A549 (cell line): Measurements from ENCODE around the gene CBFA2T3. TPM values are rescaled to one million over a fixed set of nuclear protein-coding genes. Genes with fewer than 3 reads are reported as not detected.

Experiments used
- ATAC-seq, 2 experiments: fragments of 200-7000 bp in 1 of 2; fragments of >200 bp in 1 of 2; cut with Nextera tagmentation in 1 of 2; cut with Tn5 transposase in 1 of 2; 3 replicates each; pipeline versions ENCODE4 v1.8.0 to v1.9.1; 2018 to 2020; ENCODE audit warnings: mild to moderate bottlenecking in 1 of 2, moderate library complexity in 1 of 2
- CTCF ChIA-PET: fragments of 300-600 bp; sonication (Branson Sonifier 250); formaldehyde crosslinking; extraction: SDS; loops from one replicate; lab custom pipeline; 2021; ENCODE audit warnings: antibody characterized with exemption, inconsistent platforms; lab: Yijun Ruan, JAX
- POLR2A ChIA-PET: fragments of 350-600 bp; formaldehyde crosslinking; extraction: SDS; loops from one replicate; lab custom pipeline; 2021; ENCODE audit warnings: antibody characterized with exemption, inconsistent platforms; lab: Yijun Ruan, JAX
- DNase-seq, 2 experiments: peaks; one replicate each; pipeline versions ENCODE4 v3.0.0 to v3.0.0-alpha.2; 2011 to 2016; ENCODE audit warnings: low read depth in 1 of 2, low spot score in 1 of 2
- FAIRE-seq: peaks from 2 replicates; lab custom pipeline; 2011; peaks lifted over from hg19 to GRCh38; lab: Jason Lieb, UNC
- H3K27ac ChIP-seq, 2 experiments: fragments of >200 bp; sonication (Bioruptor Twin); formaldehyde crosslinking; 3 replicates each; pipeline ENCODE4 v1.5.1; 2016 to 2017
- H3K4me1 ChIP-seq: fragments of >200 bp; sonication (Bioruptor Twin); formaldehyde crosslinking; 3 replicates; pipeline ENCODE4 v1.6.1; 2016
- H3K4me2 ChIP-seq: fragments of >200 bp; sonication (Bioruptor Twin); formaldehyde crosslinking; 3 replicates; pipeline ENCODE4 v1.6.1; 2016
- H3K4me3 ChIP-seq: fragments of >200 bp; sonication (Bioruptor Twin); formaldehyde crosslinking; 3 replicates; pipeline ENCODE4 v1.5.1; 2016
- H3K9me3 ChIP-seq: fragments of >200 bp; sonication (Bioruptor Twin); formaldehyde crosslinking; 3 replicates; pipeline ENCODE4 v1.6.1; 2016
- CBX8 ChIP-seq: fragments of 200-600 bp; sonication (generic); IDR thresholded peaks from 2 replicates; pipeline ENCODE4 v1.6.1; 2016
- EP300 ChIP-seq, 2 experiments: fragments of >200 bp; sonication (Bioruptor Twin); formaldehyde crosslinking; IDR thresholded peaks; 2 replicates in 1 of 2; 3 replicates in 1 of 2; pipeline ENCODE4 v1.6.1; 2016 to 2017
- ESRRA ChIP-seq: fragments of 150-350 bp; IDR thresholded peaks from 2 replicates; pipeline ENCODE4 v1.6.1; 2014; ENCODE audit warnings: mild to moderate bottlenecking, low read length, borderline replicate concordance
- FOXS1 ChIP-seq: fragments of 250-450 bp; sonication (Bioruptor Pico); IDR thresholded peaks from 2 replicates; pipeline ENCODE4 v1.5.0; 2020; ENCODE audit warnings: mild to moderate bottlenecking, moderate library complexity
- GATA3 ChIP-seq: IDR thresholded peaks from 2 replicates; pipeline ENCODE4 v1.6.1; 2012; ENCODE audit warnings: borderline replicate concordance
- HEYL ChIP-seq: fragments of 250-450 bp; sonication (Bioruptor Pico); IDR thresholded peaks from 2 replicates; pipeline ENCODE4 v1.8.0; 2021; ENCODE audit warnings: mild to moderate bottlenecking, moderate library complexity
- HOXB5 ChIP-seq: fragments of 250-450 bp; sonication (Bioruptor Pico); IDR thresholded peaks from 2 replicates; pipeline ENCODE4 v1.5.0; 2020; ENCODE audit warnings: mild to moderate bottlenecking, moderate library complexity
- JUN ChIP-seq, 2 experiments: fragments of >200 bp; sonication (Bioruptor Twin); formaldehyde crosslinking; IDR thresholded peaks; 2 replicates in 1 of 2; 3 replicates in 1 of 2; pipeline ENCODE4 v1.6.1; 2016 to 2017
- MAZ ChIP-seq: fragments of 150-350 bp; IDR thresholded peaks from 2 replicates; pipeline ENCODE4 v1.6.1; 2014; ENCODE audit warnings: antibody characterized with exemption, low read depth, low read length, borderline replicate concordance
- NFE2L2 ChIP-seq: fragments of 150-350 bp; conservative IDR thresholded peaks from 2 replicates; pipeline ENCODE4 v1.6.1; 2014; ENCODE audit warnings: low read length
- PHF8 ChIP-seq: fragments of 200-600 bp; sonication (generic); IDR thresholded peaks from 2 replicates; pipeline ENCODE4 v1.6.1; 2016; ENCODE audit warnings: low read depth, mild to moderate bottlenecking, antibody characterized with exemption, moderate library complexity, borderline replicate concordance
- RCOR1 ChIP-seq: fragments of 150-350 bp; IDR thresholded peaks from 2 replicates; pipeline ENCODE4 v1.6.1; 2014; ENCODE audit warnings: antibody characterized with exemption, low read length, low read depth
- SREBF2 ChIP-seq: fragments of 450-650 bp; IDR thresholded peaks from 2 replicates; pipeline ENCODE4 v1.6.1; 2014; ENCODE audit warnings: mild to moderate bottlenecking, moderate library complexity
- TP53 ChIP-seq: fragments of 250-450 bp; sonication (Bioruptor Pico); IDR thresholded peaks from 2 replicates; pipeline ENCODE4 v1.5.0; 2021; ENCODE audit warnings: mild to moderate bottlenecking, moderate library complexity
- ZC3H11A ChIP-seq: fragments of 450-650 bp; IDR thresholded peaks from 2 replicates; pipeline ENCODE4 v1.6.1; 2014; ENCODE audit warnings: antibody characterized with exemption, mild to moderate bottlenecking
- WGBS: methylation state at CpG from one replicate; pipeline ENCODE4 v1.1.6; 2017; ENCODE audit errors: missing lambda C conversion rate; 5-methylcytosine and 5-hydroxymethylcytosine counted together
- polyA plus RNA-seq, 4 experiments: library from polyadenylated mRNA; depleted of rRNA in 3 of 4; stranded (reverse); fragments of >200 nt; fragmentation: RNase III in 1 of 4; extraction: RNeasy Plus Mini Kit Qiagen cat#74134 plus additional on column Dnase treatment in 1 of 4; gene quantifications; 2 replicates in 3 of 4; 3 replicates in 1 of 4; pipeline ENCODE4 v1.2.3, GENCODE V29; 2011 to 2017
- TF ChIP-seq, protein P1 (sequence below): fragments of 200-600 bp; sonication (generic); IDR thresholded peaks from 2 replicates; pipeline ENCODE4 v1.6.1; 2016; ENCODE audit warnings: antibody characterized with exemption, mild to moderate bottlenecking, moderate library complexity
- TF ChIP-seq, protein P2 (sequence below): fragments of >200 bp; sonication (Bioruptor Twin); formaldehyde crosslinking; IDR thresholded peaks from 3 replicates; pipeline ENCODE4 v1.6.1; 2016
- TF ChIP-seq, protein P3 (sequence below): fragments of 150-350 bp; IDR thresholded peaks from 2 replicates; pipeline ENCODE4 v1.6.1; 2014; ENCODE audit warnings: low read depth, mild to moderate bottlenecking, low read length
- TF ChIP-seq, protein P4 (sequence below): fragments of 250-450 bp; sonication (Bioruptor Pico); IDR thresholded peaks from 2 replicates; pipeline ENCODE4 v1.5.0; 2021; ENCODE audit warnings: mild to moderate bottlenecking, moderate library complexity, borderline replicate concordance

Gene CBFA2T3
- polyA plus RNA-seq, 2 of the 4 experiments (the other 2 are of a cell fraction): 0.08 TPM; not detected in 1

DNA sequence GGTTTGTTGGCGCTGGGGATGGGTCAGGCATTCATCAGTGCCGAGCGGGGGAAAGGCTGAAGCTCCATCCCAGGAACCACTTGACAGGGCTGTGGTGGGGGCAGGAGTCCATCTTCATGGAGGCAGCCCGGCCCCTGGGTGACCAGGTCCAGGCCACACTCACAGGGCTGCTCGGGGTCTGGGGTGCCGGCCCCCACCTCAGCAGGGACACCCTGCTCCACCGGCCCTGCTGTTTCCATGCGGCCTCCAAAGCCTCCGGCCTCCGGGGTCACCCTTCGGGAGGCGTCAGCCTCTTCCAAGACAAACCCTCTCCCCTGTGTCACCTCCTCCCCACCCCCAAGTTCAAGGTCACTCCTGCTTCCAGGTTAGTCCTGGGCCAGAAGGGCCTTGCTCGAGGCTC lies 142.3 kb downstream of the CBFA2T3 start:
- no peak for DNase-seq
- no peak overlapping the region for H3K27ac ChIP-seq
- 92% methylated on average over 10 of the region's 13 CpGs for WGBS
- ChIA-PET CTCF (interaction anchor here (0.8 to 1.0 kb wide), 2 partner anchors 18 to 332 kb away, joined by 3 read pairs; no protein-coding TSS in a partner anchor), POLR2A (no interaction called here)
- no peak for FAIRE-seq
- no peak overlapping the region for H3K4me3 ChIP-seq
- no peaks in the 10 kb centered on the region for H3K9me3 ChIP-seq
- no peak overlapping the region for H3K4me2 ChIP-seq
- no peaks in the 10 kb centered on the region for H3K4me1 ChIP-seq
- no peak for TF ChIP-seq RCOR1
- no peak for TF ChIP-seq SREBF2
- no peak for TF ChIP-seq NFE2L2
- no peak for TF ChIP-seq TP53 (CRISPR knock-in tag)
- TF ChIP-seq FOXS1 (CRISPR knock-in tag): no peak
- ATAC-seq: no peak

DNA sequence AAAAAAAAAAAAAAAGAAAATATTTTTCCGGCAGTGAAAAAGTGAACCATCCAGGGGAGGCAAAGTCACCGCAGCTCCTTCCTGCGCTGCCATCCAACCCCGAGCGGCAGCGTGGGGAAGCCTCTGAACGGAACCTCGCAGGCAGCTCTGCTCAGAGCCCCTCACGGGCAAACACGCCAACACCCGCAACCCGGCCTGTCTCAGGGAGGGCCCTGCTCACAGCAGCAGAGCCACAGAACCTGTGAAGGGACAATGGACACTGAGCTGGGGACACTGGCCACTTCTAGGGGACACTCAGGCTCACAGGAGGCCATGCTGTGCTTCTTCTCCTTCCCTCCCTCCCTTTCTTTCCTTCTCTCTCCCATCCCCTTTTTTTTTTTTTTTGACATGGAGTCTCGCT lies 143.9 kb downstream of the CBFA2T3 start:
- H3K9me3 ChIP-seq: no peaks in the 10 kb centered on the region
- no peak for DNase-seq
- 96% methylated on average over 13 of the region's 13 CpGs for WGBS
- no peak overlapping the region for H3K27ac ChIP-seq
- H3K4me2 ChIP-seq: no peak overlapping the region
- ATAC-seq: no peak
- no peak for TF ChIP-seq TP53 (CRISPR knock-in tag)
- TF ChIP-seq, protein P1, sequence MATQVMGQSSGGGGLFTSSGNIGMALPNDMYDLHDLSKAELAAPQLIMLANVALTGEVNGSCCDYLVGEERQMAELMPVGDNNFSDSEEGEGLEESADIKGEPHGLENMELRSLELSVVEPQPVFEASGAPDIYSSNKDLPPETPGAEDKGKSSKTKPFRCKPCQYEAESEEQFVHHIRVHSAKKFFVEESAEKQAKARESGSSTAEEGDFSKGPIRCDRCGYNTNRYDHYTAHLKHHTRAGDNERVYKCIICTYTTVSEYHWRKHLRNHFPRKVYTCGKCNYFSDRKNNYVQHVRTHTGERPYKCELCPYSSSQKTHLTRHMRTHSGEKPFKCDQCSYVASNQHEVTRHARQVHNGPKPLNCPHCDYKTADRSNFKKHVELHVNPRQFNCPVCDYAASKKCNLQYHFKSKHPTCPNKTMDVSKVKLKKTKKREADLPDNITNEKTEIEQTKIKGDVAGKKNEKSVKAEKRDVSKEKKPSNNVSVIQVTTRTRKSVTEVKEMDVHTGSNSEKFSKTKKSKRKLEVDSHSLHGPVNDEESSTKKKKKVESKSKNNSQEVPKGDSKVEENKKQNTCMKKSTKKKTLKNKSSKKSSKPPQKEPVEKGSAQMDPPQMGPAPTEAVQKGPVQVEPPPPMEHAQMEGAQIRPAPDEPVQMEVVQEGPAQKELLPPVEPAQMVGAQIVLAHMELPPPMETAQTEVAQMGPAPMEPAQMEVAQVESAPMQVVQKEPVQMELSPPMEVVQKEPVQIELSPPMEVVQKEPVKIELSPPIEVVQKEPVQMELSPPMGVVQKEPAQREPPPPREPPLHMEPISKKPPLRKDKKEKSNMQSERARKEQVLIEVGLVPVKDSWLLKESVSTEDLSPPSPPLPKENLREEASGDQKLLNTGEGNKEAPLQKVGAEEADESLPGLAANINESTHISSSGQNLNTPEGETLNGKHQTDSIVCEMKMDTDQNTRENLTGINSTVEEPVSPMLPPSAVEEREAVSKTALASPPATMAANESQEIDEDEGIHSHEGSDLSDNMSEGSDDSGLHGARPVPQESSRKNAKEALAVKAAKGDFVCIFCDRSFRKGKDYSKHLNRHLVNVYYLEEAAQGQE: no peak
- TF ChIP-seq, protein P2, sequence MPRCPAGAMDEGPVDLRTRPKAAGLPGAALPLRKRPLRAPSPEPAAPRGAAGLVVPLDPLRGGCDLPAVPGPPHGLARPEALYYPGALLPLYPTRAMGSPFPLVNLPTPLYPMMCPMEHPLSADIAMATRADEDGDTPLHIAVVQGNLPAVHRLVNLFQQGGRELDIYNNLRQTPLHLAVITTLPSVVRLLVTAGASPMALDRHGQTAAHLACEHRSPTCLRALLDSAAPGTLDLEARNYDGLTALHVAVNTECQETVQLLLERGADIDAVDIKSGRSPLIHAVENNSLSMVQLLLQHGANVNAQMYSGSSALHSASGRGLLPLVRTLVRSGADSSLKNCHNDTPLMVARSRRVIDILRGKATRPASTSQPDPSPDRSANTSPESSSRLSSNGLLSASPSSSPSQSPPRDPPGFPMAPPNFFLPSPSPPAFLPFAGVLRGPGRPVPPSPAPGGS: no peak
- no peak for TF ChIP-seq ZC3H11A
- no peak for TF ChIP-seq PHF8
- TF ChIP-seq FOXS1 (CRISPR knock-in tag): no peak
- no peak for TF ChIP-seq HOXB5 (CRISPR knock-in tag)
- no peak for TF ChIP-seq GATA3
- no peak for TF ChIP-seq CBX8
- TF ChIP-seq RCOR1: no peak
- TF ChIP-seq EP300 (IDR thresholded peaks at IDR 0.05): no peak
- TF ChIP-seq, protein P3, sequence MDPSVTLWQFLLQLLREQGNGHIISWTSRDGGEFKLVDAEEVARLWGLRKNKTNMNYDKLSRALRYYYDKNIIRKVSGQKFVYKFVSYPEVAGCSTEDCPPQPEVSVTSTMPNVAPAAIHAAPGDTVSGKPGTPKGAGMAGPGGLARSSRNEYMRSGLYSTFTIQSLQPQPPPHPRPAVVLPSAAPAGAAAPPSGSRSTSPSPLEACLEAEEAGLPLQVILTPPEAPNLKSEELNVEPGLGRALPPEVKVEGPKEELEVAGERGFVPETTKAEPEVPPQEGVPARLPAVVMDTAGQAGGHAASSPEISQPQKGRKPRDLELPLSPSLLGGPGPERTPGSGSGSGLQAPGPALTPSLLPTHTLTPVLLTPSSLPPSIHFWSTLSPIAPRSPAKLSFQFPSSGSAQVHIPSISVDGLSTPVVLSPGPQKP: no peak
- TF ChIP-seq NFE2L2: no peak
- no peak for TF ChIP-seq JUN (IDR thresholded peaks at IDR 0.05)
- TF ChIP-seq, protein P4, sequence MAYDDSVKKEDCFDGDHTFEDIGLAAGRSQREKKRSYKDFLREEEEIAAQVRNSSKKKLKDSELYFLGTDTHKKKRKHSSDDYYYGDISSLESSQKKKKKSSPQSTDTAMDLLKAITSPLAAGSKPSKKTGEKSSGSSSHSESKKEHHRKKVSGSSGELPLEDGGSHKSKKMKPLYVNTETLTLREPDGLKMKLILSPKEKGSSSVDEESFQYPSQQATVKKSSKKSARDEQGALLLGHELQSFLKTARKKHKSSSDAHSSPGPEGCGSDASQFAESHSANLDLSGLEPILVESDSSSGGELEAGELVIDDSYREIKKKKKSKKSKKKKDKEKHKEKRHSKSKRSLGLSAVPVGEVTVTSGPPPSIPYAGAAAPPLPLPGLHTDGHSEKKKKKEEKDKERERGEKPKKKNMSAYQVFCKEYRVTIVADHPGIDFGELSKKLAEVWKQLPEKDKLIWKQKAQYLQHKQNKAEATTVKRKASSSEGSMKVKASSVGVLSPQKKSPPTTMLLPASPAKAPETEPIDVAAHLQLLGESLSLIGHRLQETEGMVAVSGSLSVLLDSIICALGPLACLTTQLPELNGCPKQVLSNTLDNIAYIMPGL (CRISPR knock-in tag): no peak
- no peak for TF ChIP-seq HEYL
- no peak for TF ChIP-seq ESRRA
- TF ChIP-seq MAZ: no peak
- H3K4me1 ChIP-seq: no peaks in the 10 kb centered on the region
- CTCF ChIA-PET: interaction anchor here (1.0 to 1.7 kb wide), 2 partner anchors 15 to 90 kb away, joined by 3 read pairs; no protein-coding TSS in a partner anchor
- POLR2A ChIA-PET: no interaction called here
- no peak for FAIRE-seq
- H3K4me3 ChIP-seq: no peak overlapping the region
